ENCODE results near the gene PLCG1. TPM values are rescaled to one million over a fixed set of nuclear protein-coding genes. Genes with fewer than 3 reads are reported as not detected.

Gene PLCG1
- total RNA-seq, 1 donor from 2014 or later, result 66.3 TPM

- peak overlapping the region in 1 of 3 donors; percentile 16 for H3K9ac ChIP-seq (ENCODE audit: low read depth in 1 of 3, low read length in 3 of 3)
- H3K9me3 ChIP-seq (ENCODE audit: control insufficient read depth in 3 of 3, low read length in 3 of 3), result no peaks in the 10 kb centered on the region
- H3K4me3 ChIP-seq (ENCODE audit: low read length in 3 of 3), result no peak overlapping the region
- H3K27me3 ChIP-seq (ENCODE audit: control insufficient read depth in 3 of 3, insufficient read depth in 3 of 3, low read length in 3 of 3), result no peaks in the 10 kb centered on the region
- no peak overlapping the region for H3K27ac ChIP-seq (ENCODE audit: low read depth, low read length)
- peaks cover 6 to 10% (median 8%) of the 10 kb centered on the region in 3 donors for H3K36me3 ChIP-seq (ENCODE audit: control insufficient read depth in 3 of 3, insufficient read depth in 3 of 3, low read length in 3 of 3)
- peaks cover 8 to 23% (median 20%) of the 10 kb centered on the region in 3 donors for H3K4me1 ChIP-seq (ENCODE audit: control insufficient read depth in 3 of 3, insufficient read depth in 3 of 3, low read length in 3 of 3)
These were observed 46.5 kb downstream of the PLCG1 start for GRCh38 chr20:41183831-41184230.

- Histone ChIP-seq H3K27ac (ENCODE audit: low read depth, low read length) (no peak overlapping the region), H3K36me3 (ENCODE audit: control insufficient read depth in 3 of 3, insufficient read depth in 3 of 3, low read length in 3 of 3) (peaks cover 6 to 10% (median 8%) of the 10 kb centered on the region in 3 donors), H3K4me1 (ENCODE audit: control insufficient read depth in 3 of 3, insufficient read depth in 3 of 3, low read length in 3 of 3) (peaks cover 4 to 16% (median 15%) of the 10 kb centered on the region in 3 donors), H3K27me3 (ENCODE audit: control insufficient read depth in 3 of 3, insufficient read depth in 3 of 3, low read length in 3 of 3) (no peaks in the 10 kb centered on the region), H3K9ac (ENCODE audit: low read depth in 1 of 3, low read length in 3 of 3) (peak overlapping the region in 1 of 3 donors; percentile 64), H3K9me3 (ENCODE audit: control insufficient read depth in 3 of 3, low read length in 3 of 3) (no peaks in the 10 kb centered on the region), H3K4me3 (ENCODE audit: low read length in 3 of 3) (no peak overlapping the region)
These were observed 47.8 kb downstream of the PLCG1 start for GRCh38 chr20:41185013-41185757.

GRCh38 chr20:41187668-41188067 lies 50.3 kb downstream of the PLCG1 start:
- Histone ChIP-seq H3K4me3 (ENCODE audit: low read length in 3 of 3) (no peak overlapping the region), H3K27me3 (ENCODE audit: control insufficient read depth in 3 of 3, insufficient read depth in 3 of 3, low read length in 3 of 3) (no peaks in the 10 kb centered on the region), H3K27ac (ENCODE audit: low read depth, low read length) (no peak overlapping the region), H3K9ac (ENCODE audit: low read depth in 1 of 3, low read length in 3 of 3) (no peak overlapping the region), H3K36me3 (ENCODE audit: control insufficient read depth in 3 of 3, insufficient read depth in 3 of 3, low read length in 3 of 3) (peaks cover 5 to 12% (median 8%) of the 10 kb centered on the region in 3 donors), H3K4me1 (ENCODE audit: control insufficient read depth in 3 of 3, insufficient read depth in 3 of 3, low read length in 3 of 3) (peaks cover 13 to 26% (median 25%) of the 10 kb centered on the region in 3 donors), H3K9me3 (ENCODE audit: control insufficient read depth in 3 of 3, low read length in 3 of 3) (peaks cover 0 to 6% (median 0%) of the 10 kb centered on the region in 3 donors)

GRCh38 chr20:41191562-41192500 lies 54.5 kb downstream of the PLCG1 start:
- Histone ChIP-seq H3K9me3 (ENCODE audit: control insufficient read depth in 3 of 3, low read length in 3 of 3) (peaks cover 0 to 6% (median 0%) of the 10 kb centered on the region in 3 donors), H3K4me1 (ENCODE audit: control insufficient read depth in 3 of 3, insufficient read depth in 3 of 3, low read length in 3 of 3) (peaks cover 9 to 11% (median 11%) of the 10 kb centered on the region in 3 donors)

GRCh38 chr20:41192575-41192974 lies 55.2 kb downstream of the PLCG1 start:
- peaks cover 0 to 6% (median 0%) of the 10 kb centered on the region in 3 donors for H3K9me3 ChIP-seq (ENCODE audit: control insufficient read depth in 3 of 3, low read length in 3 of 3)

More at GRCh38 chr20:41191562-41192500, 54.5 kb downstream of the PLCG1 start:
- Histone ChIP-seq H3K4me3 (ENCODE audit: low read length in 3 of 3) (peak overlapping the region in 2 of 3 donors; percentile 6 to 46), H3K9ac (ENCODE audit: low read depth in 1 of 3, low read length in 3 of 3) (no peak overlapping the region), H3K36me3 (ENCODE audit: control insufficient read depth in 3 of 3, insufficient read depth in 3 of 3, low read length in 3 of 3) (peaks cover 2 to 8% (median 5%) of the 10 kb centered on the region in 3 donors), H3K27ac (ENCODE audit: low read depth, low read length) (peak overlapping the region; percentile 14), H3K27me3 (ENCODE audit: control insufficient read depth in 3 of 3, insufficient read depth in 3 of 3, low read length in 3 of 3) (no peaks in the 10 kb centered on the region)

GRCh38 chr20:41196653-41197225 lies 59.4 kb downstream of the PLCG1 start:
- H3K27me3 ChIP-seq (ENCODE audit: control insufficient read depth in 3 of 3, insufficient read depth in 3 of 3, low read length in 3 of 3), result no peaks in the 10 kb centered on the region
- H3K9me3 ChIP-seq (ENCODE audit: control insufficient read depth in 3 of 3, low read length in 3 of 3), result peaks cover 0 to 6% (median 0%) of the 10 kb centered on the region in 3 donors
- H3K4me1 ChIP-seq (ENCODE audit: control insufficient read depth in 3 of 3, insufficient read depth in 3 of 3, low read length in 3 of 3), result peaks cover 7 to 13% (median 11%) of the 10 kb centered on the region in 3 donors
- H3K4me3 ChIP-seq (ENCODE audit: low read length in 3 of 3), result no peak overlapping the region
- H3K36me3 ChIP-seq (ENCODE audit: control insufficient read depth in 3 of 3, insufficient read depth in 3 of 3, low read length in 3 of 3), result peaks cover 2 to 10% (median 5%) of the 10 kb centered on the region in 3 donors
- H3K27ac ChIP-seq (ENCODE audit: low read depth, low read length), result no peak overlapping the region
- H3K9ac ChIP-seq (ENCODE audit: low read depth in 1 of 3, low read length in 3 of 3), result no peak overlapping the region

More at GRCh38 chr20:41192575-41192974, 55.2 kb downstream of the PLCG1 start:
- Histone ChIP-seq H3K27ac (ENCODE audit: low read depth, low read length) (no peak overlapping the region), H3K4me1 (ENCODE audit: control insufficient read depth in 3 of 3, insufficient read depth in 3 of 3, low read length in 3 of 3) (peaks cover 9 to 11% (median 11%) of the 10 kb centered on the region in 3 donors), H3K9ac (ENCODE audit: low read depth in 1 of 3, low read length in 3 of 3) (no peak overlapping the region), H3K4me3 (ENCODE audit: low read length in 3 of 3) (peak overlapping the region in 1 of 3 donors; percentile 17), H3K27me3 (ENCODE audit: control insufficient read depth in 3 of 3, insufficient read depth in 3 of 3, low read length in 3 of 3) (no peaks in the 10 kb centered on the region), H3K36me3 (ENCODE audit: control insufficient read depth in 3 of 3, insufficient read depth in 3 of 3, low read length in 3 of 3) (peaks cover 2 to 10% (median 5%) of the 10 kb centered on the region in 3 donors)

GRCh38 chr20:41198443-41198842 lies 61.1 kb downstream of the PLCG1 start:
- H3K4me3 ChIP-seq (ENCODE audit: low read length in 3 of 3), result no peak overlapping the region
- peaks cover 6 to 17% (median 16%) of the 10 kb centered on the region in 3 donors for H3K36me3 ChIP-seq (ENCODE audit: control insufficient read depth in 3 of 3, insufficient read depth in 3 of 3, low read length in 3 of 3)
- no peaks in the 10 kb centered on the region for H3K27me3 ChIP-seq (ENCODE audit: control insufficient read depth in 3 of 3, insufficient read depth in 3 of 3, low read length in 3 of 3)
- no peak overlapping the region for H3K9ac ChIP-seq (ENCODE audit: low read depth in 1 of 3, low read length in 3 of 3)
- peaks cover 0 to 3% (median 3%) of the 10 kb centered on the region in 3 donors for H3K4me1 ChIP-seq (ENCODE audit: control insufficient read depth in 3 of 3, insufficient read depth in 3 of 3, low read length in 3 of 3)
- no peaks in the 10 kb centered on the region for H3K9me3 ChIP-seq (ENCODE audit: control insufficient read depth in 3 of 3, low read length in 3 of 3)
- no peak overlapping the region for H3K27ac ChIP-seq (ENCODE audit: low read depth, low read length)

- peaks cover 17 to 29% (median 26%) of the 10 kb centered on the region in 3 donors for H3K36me3 ChIP-seq (ENCODE audit: control insufficient read depth in 3 of 3, insufficient read depth in 3 of 3, low read length in 3 of 3)
- H3K9me3 ChIP-seq (ENCODE audit: control insufficient read depth in 3 of 3, low read length in 3 of 3), result no peaks in the 10 kb centered on the region
- no peaks in the 10 kb centered on the region for H3K27me3 ChIP-seq (ENCODE audit: control insufficient read depth in 3 of 3, insufficient read depth in 3 of 3, low read length in 3 of 3)
- H3K9ac ChIP-seq (ENCODE audit: low read depth in 1 of 3, low read length in 3 of 3), result no peak overlapping the region
- peak overlapping the region; percentile 16 for H3K27ac ChIP-seq (ENCODE audit: low read depth, low read length)
- no peak overlapping the region for H3K4me3 ChIP-seq (ENCODE audit: low read length in 3 of 3)
- H3K4me1 ChIP-seq (ENCODE audit: control insufficient read depth in 3 of 3, insufficient read depth in 3 of 3, low read length in 3 of 3), result peaks cover 0 to 7% (median 3%) of the 10 kb centered on the region in 3 donors
These were observed 63.3 kb downstream of the PLCG1 start for GRCh38 chr20:41200446-41201202.

GRCh38 chr20:41201760-41202159 lies 64.4 kb downstream of the PLCG1 start:
- H3K27me3 ChIP-seq (ENCODE audit: control insufficient read depth in 3 of 3, insufficient read depth in 3 of 3, low read length in 3 of 3), result no peaks in the 10 kb centered on the region
- H3K9me3 ChIP-seq (ENCODE audit: control insufficient read depth in 3 of 3, low read length in 3 of 3), result no peaks in the 10 kb centered on the region
- peaks cover 17 to 28% (median 26%) of the 10 kb centered on the region in 3 donors for H3K36me3 ChIP-seq (ENCODE audit: control insufficient read depth in 3 of 3, insufficient read depth in 3 of 3, low read length in 3 of 3)
- H3K4me1 ChIP-seq (ENCODE audit: control insufficient read depth in 3 of 3, insufficient read depth in 3 of 3, low read length in 3 of 3), result peaks cover 0 to 7% (median 3%) of the 10 kb centered on the region in 3 donors
- no peak overlapping the region for H3K27ac ChIP-seq (ENCODE audit: low read depth, low read length)
- no peak overlapping the region for H3K4me3 ChIP-seq (ENCODE audit: low read length in 3 of 3)
- H3K9ac ChIP-seq (ENCODE audit: low read depth in 1 of 3, low read length in 3 of 3), result no peak overlapping the region
